Astrocyte (in vitro differentiated cells and primary cell): ENCODE results near the gene KLF15. TPM values are rescaled to one million over a fixed set of nuclear protein-coding genes. Genes with fewer than 3 reads are reported as not detected.

Experiments
- DNase-seq: peaks from one replicate; pipeline ENCODE4 v3.0.0-alpha.2; 2010; ENCODE audit warnings: low read depth
- FAIRE-seq: peaks from 2 replicates; lab custom pipeline; 2011; peaks lifted over from hg19 to GRCh38; lab: Jason Lieb, UNC
- H2AFZ ChIP-seq: 2 replicates; pipeline ENCODE4 v1.6.0; 2012; ENCODE audit warnings: low read depth, low read length, inconsistent platforms
- H3K27ac ChIP-seq: 2 replicates; pipeline ENCODE4 v1.5.1; 2011; ENCODE audit warnings: low read depth, low read length, inconsistent platforms
- H3K27me3 ChIP-seq: 2 replicates; pipeline ENCODE4 v1.6.0; 2011; ENCODE audit warnings: low read length, inconsistent platforms; ENCODE audit not compliant: insufficient read depth
- H3K36me3 ChIP-seq: 2 replicates; pipeline ENCODE4 v1.5.1; 2011; ENCODE audit warnings: low read length, inconsistent platforms; ENCODE audit not compliant: insufficient read depth
- H3K4me1 ChIP-seq: 2 replicates; pipeline ENCODE4 v1.5.1; 2011; ENCODE audit warnings: low read length, inconsistent platforms; ENCODE audit not compliant: insufficient read depth
- H3K4me2 ChIP-seq: 2 replicates; pipeline ENCODE4 v1.6.0; 2012; ENCODE audit warnings: low read length, inconsistent platforms
- H3K4me3 ChIP-seq: 2 replicates; pipeline ENCODE4 v1.5.1; 2011; ENCODE audit warnings: low read depth, mild to moderate bottlenecking, low read length, inconsistent platforms; ENCODE audit not compliant: insufficient read depth
- H3K79me2 ChIP-seq: 2 replicates; pipeline ENCODE4 v1.6.0; 2012; ENCODE audit warnings: mild to moderate bottlenecking, low read length, inconsistent platforms; ENCODE audit not compliant: insufficient read depth
- H3K9ac ChIP-seq: 2 replicates; pipeline ENCODE4 v1.6.0; 2012; ENCODE audit warnings: mild to moderate bottlenecking, low read length, inconsistent platforms
- H3K9me3 ChIP-seq: 2 replicates; pipeline ENCODE4 v1.5.1; 2012; ENCODE audit warnings: low read depth, mild to moderate bottlenecking, low read length, inconsistent platforms; ENCODE audit not compliant: insufficient read depth
- H4K20me1 ChIP-seq: 2 replicates; pipeline ENCODE4 v1.6.0; 2012; ENCODE audit warnings: low read length, inconsistent platforms; ENCODE audit not compliant: insufficient read depth
- H3K27ac Mint-ChIP-seq: one replicate; pipeline ENCODE4 v1.8.0; 2021; ENCODE audit warnings: mild to moderate bottlenecking, mixed read lengths; ENCODE audit not compliant: unreplicated experiment
- H3K27me3 Mint-ChIP-seq: one replicate; pipeline ENCODE4 v1.8.0; 2021; ENCODE audit warnings: low read depth, mixed read lengths; ENCODE audit not compliant: unreplicated experiment
- H3K36me3 Mint-ChIP-seq: one replicate; pipeline ENCODE4 v1.8.0; 2021; ENCODE audit warnings: low read depth, mixed read lengths; ENCODE audit not compliant: unreplicated experiment
- H3K4me1 Mint-ChIP-seq: one replicate; pipeline ENCODE4 v1.8.0; 2021; ENCODE audit warnings: low read depth, mixed read lengths; ENCODE audit not compliant: unreplicated experiment
- H3K4me3 Mint-ChIP-seq: one replicate; pipeline ENCODE4 v1.8.0; 2021; ENCODE audit warnings: mild to moderate bottlenecking, moderate library complexity, mixed read lengths; ENCODE audit not compliant: unreplicated experiment
- H3K9me3 Mint-ChIP-seq: one replicate; pipeline ENCODE4 v1.8.0; 2021; ENCODE audit warnings: mild to moderate bottlenecking, mixed read lengths; ENCODE audit not compliant: unreplicated experiment
- EZH2 ChIP-seq: IDR thresholded peaks from 2 replicates; pipeline ENCODE4 v1.6.1; 2012; ENCODE audit warnings: mild to moderate bottlenecking, low read length, inconsistent platforms; ENCODE audit not compliant: insufficient read depth
- total RNA-seq: library from RNA; stranded (reverse); gene quantifications from 2 replicates; pipeline ENCODE4 v1.2.1, GENCODE V29; 2021
- TF ChIP-seq, protein P1 (sequence below): IDR thresholded peaks from 2 replicates; pipeline ENCODE4 v1.5.1; 2011; ENCODE audit warnings: low read depth, mild to moderate bottlenecking, inconsistent platforms, low read length, moderate library complexity; ENCODE audit not compliant: insufficient read depth

The KLF15 gene
- total RNA-seq, 1 donor from 2014 or later, result 0.34 TPM

DNA sequence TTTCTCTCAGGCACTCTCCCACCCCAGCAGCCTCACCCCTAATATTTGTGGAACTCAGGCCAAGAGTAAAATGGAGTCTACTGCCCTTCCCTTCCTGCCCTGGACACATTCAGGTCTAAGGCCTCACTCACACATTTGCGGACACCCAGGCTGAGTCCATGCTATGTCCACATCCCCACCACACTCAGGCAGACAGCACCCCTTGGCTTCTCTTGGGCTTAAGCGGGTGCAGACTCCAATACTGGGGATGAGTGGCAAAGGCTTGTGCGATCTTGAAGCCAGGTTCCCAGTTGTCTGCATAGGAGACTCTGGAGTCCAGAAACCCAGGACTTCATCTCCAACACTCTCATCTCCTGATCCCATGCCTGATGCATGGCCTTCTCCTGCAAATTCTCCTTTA, 20.0 kb upstream of the KLF15 start:
- Histone ChIP-seq H3K36me3 (no peaks in the 10 kb centered on the region), H3K79me2 (no peaks in the 10 kb centered on the region), H2AFZ (no peak overlapping the region), H3K9me3 (peaks cover 3% of the 10 kb centered on the region), H4K20me1 (no peaks in the 10 kb centered on the region), H3K4me1 (no peaks in the 10 kb centered on the region), H3K4me2 (no peak overlapping the region), H3K9ac (no peak overlapping the region), H3K27me3 (peaks cover 5% of the 10 kb centered on the region), H3K4me3 (no peak overlapping the region), H3K27ac (no peak overlapping the region)
- Mint-ChIP-seq H3K27ac (no peak overlapping the region), H3K27me3 (peaks cover 44% of the 10 kb centered on the region), H3K9me3 (peaks cover 7% of the 10 kb centered on the region), H3K4me1 (peaks cover 11% of the 10 kb centered on the region), H3K36me3 (peaks cover 2% of the 10 kb centered on the region), H3K4me3 (no peak overlapping the region)
- TF ChIP-seq, protein P1, sequence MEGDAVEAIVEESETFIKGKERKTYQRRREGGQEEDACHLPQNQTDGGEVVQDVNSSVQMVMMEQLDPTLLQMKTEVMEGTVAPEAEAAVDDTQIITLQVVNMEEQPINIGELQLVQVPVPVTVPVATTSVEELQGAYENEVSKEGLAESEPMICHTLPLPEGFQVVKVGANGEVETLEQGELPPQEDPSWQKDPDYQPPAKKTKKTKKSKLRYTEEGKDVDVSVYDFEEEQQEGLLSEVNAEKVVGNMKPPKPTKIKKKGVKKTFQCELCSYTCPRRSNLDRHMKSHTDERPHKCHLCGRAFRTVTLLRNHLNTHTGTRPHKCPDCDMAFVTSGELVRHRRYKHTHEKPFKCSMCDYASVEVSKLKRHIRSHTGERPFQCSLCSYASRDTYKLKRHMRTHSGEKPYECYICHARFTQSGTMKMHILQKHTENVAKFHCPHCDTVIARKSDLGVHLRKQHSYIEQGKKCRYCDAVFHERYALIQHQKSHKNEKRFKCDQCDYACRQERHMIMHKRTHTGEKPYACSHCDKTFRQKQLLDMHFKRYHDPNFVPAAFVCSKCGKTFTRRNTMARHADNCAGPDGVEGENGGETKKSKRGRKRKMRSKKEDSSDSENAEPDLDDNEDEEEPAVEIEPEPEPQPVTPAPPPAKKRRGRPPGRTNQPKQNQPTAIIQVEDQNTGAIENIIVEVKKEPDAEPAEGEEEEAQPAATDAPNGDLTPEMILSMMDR, result no peak
- no peak for TF ChIP-seq EZH2
- DNase-seq (no peak), FAIRE-seq (no peak)

DNA sequence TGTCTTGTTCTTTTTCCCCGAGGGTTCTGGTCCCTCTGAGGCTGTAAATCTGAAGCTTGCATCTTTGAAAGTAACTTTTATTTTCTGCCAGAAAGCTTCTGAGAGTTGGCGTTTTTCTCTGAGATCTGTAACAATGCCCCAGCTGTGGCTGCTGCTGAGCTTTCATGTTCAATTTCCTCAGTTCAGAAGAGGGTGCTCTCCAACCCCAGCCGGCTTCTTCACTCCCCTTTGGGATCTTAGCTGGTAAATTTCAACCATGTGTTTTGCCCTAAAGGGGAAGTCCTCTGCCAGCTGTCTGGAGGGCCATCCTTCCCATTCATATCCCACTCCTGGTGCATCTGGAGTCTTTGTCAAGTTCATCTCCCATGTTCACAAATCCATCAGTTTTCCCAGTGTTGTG, 19.2 kb upstream of the KLF15 start:
- FAIRE-seq (no peak), DNase-seq (no peak)
- H3K27ac ChIP-seq, result no peak overlapping the region
- no peaks in the 10 kb centered on the region for H4K20me1 ChIP-seq
- H3K4me1 Mint-ChIP-seq, result peaks cover 8% of the 10 kb centered on the region
- H3K4me3 Mint-ChIP-seq, result no peak overlapping the region
- peaks cover 2% of the 10 kb centered on the region for H3K36me3 Mint-ChIP-seq
- peaks cover 50% of the 10 kb centered on the region for H3K27me3 Mint-ChIP-seq
- H3K4me1 ChIP-seq, result no peaks in the 10 kb centered on the region
- H3K9ac ChIP-seq, result no peak overlapping the region
- H3K9me3 Mint-ChIP-seq, result peaks cover 7% of the 10 kb centered on the region
- H2AFZ ChIP-seq, result no peak overlapping the region
- TF ChIP-seq, protein P1, result no peak
- TF ChIP-seq EZH2, result no peak
- H3K4me2 ChIP-seq, result no peak overlapping the region
- H3K4me3 ChIP-seq, result no peak overlapping the region
- H3K27me3 ChIP-seq, result peaks cover 5% of the 10 kb centered on the region
- H3K27ac Mint-ChIP-seq, result no peak overlapping the region
- peaks cover 3% of the 10 kb centered on the region for H3K9me3 ChIP-seq
- no peaks in the 10 kb centered on the region for H3K36me3 ChIP-seq
- H3K79me2 ChIP-seq, result no peaks in the 10 kb centered on the region

DNA sequence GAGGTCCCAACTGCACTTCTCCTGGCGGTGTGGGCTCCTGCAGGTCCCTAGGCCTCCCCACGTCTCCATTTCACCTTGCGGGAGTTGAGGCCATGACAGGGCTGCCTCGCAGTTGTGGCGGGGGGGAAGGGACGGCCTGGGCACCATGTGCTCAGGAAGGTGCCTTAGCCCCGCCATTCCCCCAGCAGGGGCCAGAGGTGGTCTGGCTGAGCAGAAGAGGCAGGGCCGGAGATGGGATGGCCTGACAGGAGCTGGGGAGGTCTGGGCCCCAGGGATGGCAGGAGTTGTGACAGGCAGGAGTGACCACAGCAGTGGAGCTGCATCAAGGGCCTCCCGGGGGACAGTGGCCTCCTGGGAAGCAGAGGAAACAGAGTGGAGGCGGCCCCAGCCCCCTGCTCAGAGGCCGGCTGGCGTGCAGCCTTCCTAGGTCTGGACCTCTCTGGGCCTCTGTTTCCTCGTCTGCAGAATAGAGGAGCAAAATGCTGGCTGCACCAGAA, 18.7 kb upstream of the KLF15 start:
- Histone ChIP-seq H3K27me3 (peaks cover 5% of the 10 kb centered on the region), H3K9me3 (peaks cover 3% of the 10 kb centered on the region), H3K36me3 (no peaks in the 10 kb centered on the region), H3K4me1 (no peaks in the 10 kb centered on the region), H2AFZ (no peak overlapping the region), H3K79me2 (no peaks in the 10 kb centered on the region), H3K27ac (no peak overlapping the region), H3K4me2 (no peak overlapping the region), H3K9ac (no peak overlapping the region), H3K4me3 (no peak overlapping the region), H4K20me1 (no peaks in the 10 kb centered on the region)
- Mint-ChIP-seq H3K36me3 (peaks cover 2% of the 10 kb centered on the region), H3K27ac (no peak overlapping the region), H3K27me3 (peaks cover 52% of the 10 kb centered on the region), H3K4me3 (no peak overlapping the region), H3K9me3 (peaks cover 7% of the 10 kb centered on the region), H3K4me1 (peaks cover 8% of the 10 kb centered on the region)
- DNase-seq (no peak), FAIRE-seq (no peak)
- TF ChIP-seq, protein P1, result no peak
- no peak for TF ChIP-seq EZH2
